Measurements from ENCODE around the gene TBC1D1.
A peak's percentile ranks its signal among the peaks of the same experiment; 100 is the strongest.

Gene TBC1D1

GRCh38 chr4:37978248-37978924 is 87.5 kb downstream of the TBC1D1 start:
- H3K36me3 ChIP-seq = no peaks in the 10 kb centered on the region
- TF ChIP-seq, protein P1, sequence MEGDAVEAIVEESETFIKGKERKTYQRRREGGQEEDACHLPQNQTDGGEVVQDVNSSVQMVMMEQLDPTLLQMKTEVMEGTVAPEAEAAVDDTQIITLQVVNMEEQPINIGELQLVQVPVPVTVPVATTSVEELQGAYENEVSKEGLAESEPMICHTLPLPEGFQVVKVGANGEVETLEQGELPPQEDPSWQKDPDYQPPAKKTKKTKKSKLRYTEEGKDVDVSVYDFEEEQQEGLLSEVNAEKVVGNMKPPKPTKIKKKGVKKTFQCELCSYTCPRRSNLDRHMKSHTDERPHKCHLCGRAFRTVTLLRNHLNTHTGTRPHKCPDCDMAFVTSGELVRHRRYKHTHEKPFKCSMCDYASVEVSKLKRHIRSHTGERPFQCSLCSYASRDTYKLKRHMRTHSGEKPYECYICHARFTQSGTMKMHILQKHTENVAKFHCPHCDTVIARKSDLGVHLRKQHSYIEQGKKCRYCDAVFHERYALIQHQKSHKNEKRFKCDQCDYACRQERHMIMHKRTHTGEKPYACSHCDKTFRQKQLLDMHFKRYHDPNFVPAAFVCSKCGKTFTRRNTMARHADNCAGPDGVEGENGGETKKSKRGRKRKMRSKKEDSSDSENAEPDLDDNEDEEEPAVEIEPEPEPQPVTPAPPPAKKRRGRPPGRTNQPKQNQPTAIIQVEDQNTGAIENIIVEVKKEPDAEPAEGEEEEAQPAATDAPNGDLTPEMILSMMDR (IDR thresholded peaks at IDR 0.05; ENCODE audit: low read depth, low read length) = no peak
- H3K27me3 ChIP-seq = peaks cover 3% of the 10 kb centered on the region; the same call in 1 of the 2 replicates
- no peaks in the 10 kb centered on the region for H3K9me3 ChIP-seq
- H3K4me3 ChIP-seq (ENCODE audit: low read depth, low read length) = peak overlapping the region; percentile 63
- no peak for DNase-seq
- H3K4me1 ChIP-seq = no peaks in the 10 kb centered on the region

- DNase-seq = no peak
- Histone ChIP-seq H3K27me3 (peaks cover 3% of the 10 kb centered on the region; the same call in 1 of the 2 replicates), H3K4me3 (ENCODE audit: low read depth, low read length) (no peak overlapping the region), H3K36me3 (no peaks in the 10 kb centered on the region), H3K4me1 (no peaks in the 10 kb centered on the region), H3K9me3 (no peaks in the 10 kb centered on the region)
- TF ChIP-seq, protein P1 (IDR thresholded peaks at IDR 0.05; ENCODE audit: low read depth, low read length) = no peak
Measured at GRCh38 chr4:37980246-37980645, 89.4 kb downstream of the TBC1D1 start.

- no peaks in the 10 kb centered on the region for H3K4me1 ChIP-seq
- no peaks in the 10 kb centered on the region for H3K9me3 ChIP-seq
- DNase-seq = no peak
- TF ChIP-seq, protein P1 (IDR thresholded peaks at IDR 0.05; ENCODE audit: low read depth, low read length) = no peak
- H3K36me3 ChIP-seq = no peaks in the 10 kb centered on the region
- no peak overlapping the region for H3K4me3 ChIP-seq (ENCODE audit: low read depth, low read length)
- H3K27me3 ChIP-seq = peaks cover 3% of the 10 kb centered on the region; the same call in 1 of the 2 replicates
Measured at GRCh38 chr4:37981425-37981824, 90.5 kb downstream of the TBC1D1 start.

- H3K9me3 ChIP-seq = no peaks in the 10 kb centered on the region
- H3K4me3 ChIP-seq (ENCODE audit: low read depth, low read length) = no peak overlapping the region
- TF ChIP-seq, protein P1 (IDR thresholded peaks at IDR 0.05; ENCODE audit: low read depth, low read length) = no peak
- H3K4me1 ChIP-seq = no peaks in the 10 kb centered on the region
- H3K27me3 ChIP-seq = peaks cover 3% of the 10 kb centered on the region; the same call in 1 of the 2 replicates
- H3K36me3 ChIP-seq = no peaks in the 10 kb centered on the region
- no peak for DNase-seq
Measured at GRCh38 chr4:37981844-37982720, 91.2 kb downstream of the TBC1D1 start.

DNA sequence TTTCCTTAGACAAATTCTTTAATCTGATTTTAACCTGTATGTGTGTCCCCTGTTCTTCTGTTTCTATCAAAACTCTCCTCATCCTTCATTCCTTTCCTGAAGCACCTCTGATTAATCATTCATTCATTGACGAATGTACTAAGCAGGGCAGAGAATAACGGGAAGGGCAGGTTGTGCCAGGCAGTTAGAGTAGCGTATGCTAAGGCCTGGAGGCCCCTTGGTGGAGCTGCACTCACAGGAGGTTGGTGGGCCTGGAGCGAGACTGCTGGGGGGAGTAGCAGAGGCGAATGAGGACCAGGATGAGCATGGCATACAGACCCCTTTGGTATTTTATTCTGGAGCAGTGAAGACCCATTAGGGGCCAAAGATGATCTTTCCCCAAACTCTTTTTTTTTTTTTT is 91.9 kb downstream of the TBC1D1 start:
- peaks cover under 1% of the 10 kb centered on the region; the same call in 1 of the 2 replicates for H3K27me3 ChIP-seq
- H3K9me3 ChIP-seq = no peaks in the 10 kb centered on the region
- no peak for DNase-seq
- no peaks in the 10 kb centered on the region for H3K36me3 ChIP-seq
- H3K4me1 ChIP-seq = no peaks in the 10 kb centered on the region
- TF ChIP-seq, protein P1 (IDR thresholded peaks at IDR 0.05; ENCODE audit: low read depth, low read length) = no peak
- no peak overlapping the region for H3K4me3 ChIP-seq (ENCODE audit: low read depth, low read length)
